ENCODE data around the gene TLR6. TPM values are rescaled to one million over a fixed set of nuclear protein-coding genes. Genes with fewer than 3 reads are reported as not detected.

The TLR6 gene, protein sequence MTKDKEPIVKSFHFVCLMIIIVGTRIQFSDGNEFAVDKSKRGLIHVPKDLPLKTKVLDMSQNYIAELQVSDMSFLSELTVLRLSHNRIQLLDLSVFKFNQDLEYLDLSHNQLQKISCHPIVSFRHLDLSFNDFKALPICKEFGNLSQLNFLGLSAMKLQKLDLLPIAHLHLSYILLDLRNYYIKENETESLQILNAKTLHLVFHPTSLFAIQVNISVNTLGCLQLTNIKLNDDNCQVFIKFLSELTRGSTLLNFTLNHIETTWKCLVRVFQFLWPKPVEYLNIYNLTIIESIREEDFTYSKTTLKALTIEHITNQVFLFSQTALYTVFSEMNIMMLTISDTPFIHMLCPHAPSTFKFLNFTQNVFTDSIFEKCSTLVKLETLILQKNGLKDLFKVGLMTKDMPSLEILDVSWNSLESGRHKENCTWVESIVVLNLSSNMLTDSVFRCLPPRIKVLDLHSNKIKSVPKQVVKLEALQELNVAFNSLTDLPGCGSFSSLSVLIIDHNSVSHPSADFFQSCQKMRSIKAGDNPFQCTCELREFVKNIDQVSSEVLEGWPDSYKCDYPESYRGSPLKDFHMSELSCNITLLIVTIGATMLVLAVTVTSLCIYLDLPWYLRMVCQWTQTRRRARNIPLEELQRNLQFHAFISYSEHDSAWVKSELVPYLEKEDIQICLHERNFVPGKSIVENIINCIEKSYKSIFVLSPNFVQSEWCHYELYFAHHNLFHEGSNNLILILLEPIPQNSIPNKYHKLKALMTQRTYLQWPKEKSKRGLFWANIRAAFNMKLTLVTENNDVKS
- 4.3 TPM for total RNA-seq

GRCh38 chr4:38856524-38857337 is at the start of gene TLR6:
TLR6 (minus strand) TSS chr4:38856817; CDS start chr4:38829473, 27,344 bp downstream.
- DNase-seq (ENCODE audit: low spot score) = peak; percentile 66

DNA sequence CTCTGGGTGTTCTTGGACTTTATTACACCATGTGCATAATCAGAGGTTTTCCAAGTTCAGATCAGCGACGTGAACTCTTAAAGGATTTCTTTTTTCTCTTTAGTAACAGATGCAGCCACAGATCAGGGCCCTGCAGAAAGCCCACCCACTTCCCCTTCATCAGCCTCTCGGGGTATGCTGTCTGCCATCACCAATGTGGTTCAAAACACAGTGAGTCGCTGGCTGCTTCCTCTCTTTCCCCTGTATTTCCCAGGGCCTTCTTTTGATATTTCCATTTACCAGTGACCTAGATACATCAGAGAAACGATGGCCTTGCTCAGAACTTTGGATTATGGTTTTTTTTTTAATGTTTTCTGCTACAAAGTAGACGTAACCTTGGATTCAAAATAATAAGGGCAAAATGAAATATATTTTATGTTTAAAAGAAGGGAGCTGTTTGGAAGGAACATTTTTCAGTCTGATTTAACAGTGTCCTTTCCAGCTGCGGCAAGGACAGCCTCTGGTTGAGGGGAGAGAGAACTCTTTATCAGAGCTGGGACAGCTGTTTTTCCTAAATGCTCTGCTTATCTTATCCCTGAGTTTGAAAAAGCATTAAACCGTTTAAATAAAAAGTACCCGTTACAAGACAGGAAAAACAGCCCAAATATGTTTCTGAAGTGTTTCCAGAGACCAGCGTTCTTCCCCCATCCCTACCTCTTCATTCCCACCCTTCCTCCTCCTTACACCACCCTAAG is 49.2 kb upstream of the TLR6 start:
- no peak for DNase-seq (ENCODE audit: low spot score)

GRCh38 chr4:38904682-38905081 is 48.1 kb upstream of the TLR6 start:
- DNase-seq (ENCODE audit: low spot score) = no peak

GRCh38 chr4:38904090-38904666 is 47.6 kb upstream of the TLR6 start:
- DNase-seq (ENCODE audit: low spot score) = peak; percentile 47

DNA sequence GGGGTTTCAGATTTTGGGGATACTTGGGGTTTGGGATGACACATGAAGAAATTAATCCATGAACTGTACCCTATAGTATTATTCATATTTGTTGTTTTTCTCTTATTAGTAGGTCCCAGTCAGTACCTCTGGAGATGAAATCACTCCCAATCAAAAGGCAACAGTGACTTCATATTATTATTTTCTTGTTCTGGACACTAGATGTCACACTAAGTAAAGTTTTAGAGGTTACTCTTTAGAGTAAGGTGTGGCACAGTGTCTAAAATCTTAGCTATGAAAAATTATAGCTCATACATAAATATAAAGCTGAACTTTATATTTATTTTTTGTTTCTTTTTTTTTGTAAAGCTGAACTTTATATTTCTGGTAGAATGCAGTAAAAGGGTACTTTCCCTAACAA is 46.1 kb upstream of the TLR6 start:
- DNase-seq (ENCODE audit: low spot score) = no peak

- DNase-seq (ENCODE audit: low spot score) = no peak
Measured at GRCh38 chr4:38902221-38902620, 45.6 kb upstream of the TLR6 start.

DNA sequence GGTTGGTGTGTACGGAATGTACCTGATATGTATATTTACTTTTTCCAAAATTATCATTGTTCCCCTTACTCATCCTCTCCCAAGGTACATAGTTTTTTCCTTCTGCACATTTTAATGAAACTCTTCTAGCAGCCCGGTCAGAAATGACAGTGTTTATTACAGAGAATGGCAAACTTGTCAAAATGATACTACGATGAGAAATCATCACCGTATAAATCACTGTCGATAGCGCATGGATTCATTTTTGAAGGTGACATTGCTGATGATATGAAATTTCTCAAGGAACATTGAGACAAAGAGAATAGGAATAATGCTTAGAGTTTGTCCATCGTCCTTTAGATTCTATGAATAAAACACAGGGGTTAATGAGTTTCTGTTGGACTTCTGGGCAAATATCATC is 41.6 kb upstream of the TLR6 start:
- DNase-seq (ENCODE audit: low spot score) = no peak

DNA sequence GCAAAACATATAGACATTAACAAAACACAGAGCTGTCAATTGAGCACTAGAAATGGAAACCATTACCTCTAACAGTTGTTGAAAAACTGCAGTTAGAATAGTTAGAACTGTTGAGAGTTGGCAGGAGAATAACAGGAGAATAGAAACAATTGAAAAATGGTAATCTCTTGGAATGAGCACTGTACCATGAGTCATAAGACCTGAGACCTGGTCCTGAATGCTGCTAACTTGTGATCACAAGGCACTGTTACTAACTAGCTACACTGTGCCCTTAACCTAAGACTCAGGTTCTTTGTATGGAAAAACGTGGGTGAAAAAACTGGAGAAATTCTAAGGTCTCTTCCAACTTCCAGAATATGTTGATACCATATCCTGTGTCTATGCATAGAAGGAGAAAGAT is 40.3 kb upstream of the TLR6 start:
- DNase-seq (ENCODE audit: low spot score) = no peak

GRCh38 chr4:38894322-38894982 is 37.8 kb upstream of the TLR6 start:
- DNase-seq (ENCODE audit: low spot score) = no peak

GRCh38 chr4:38891051-38891983 is 34.7 kb upstream of the TLR6 start:
- DNase-seq (ENCODE audit: low spot score) = no peak

GRCh38 chr4:38889143-38889542 is 32.5 kb upstream of the TLR6 start:
- DNase-seq (ENCODE audit: low spot score) = no peak

DNA sequence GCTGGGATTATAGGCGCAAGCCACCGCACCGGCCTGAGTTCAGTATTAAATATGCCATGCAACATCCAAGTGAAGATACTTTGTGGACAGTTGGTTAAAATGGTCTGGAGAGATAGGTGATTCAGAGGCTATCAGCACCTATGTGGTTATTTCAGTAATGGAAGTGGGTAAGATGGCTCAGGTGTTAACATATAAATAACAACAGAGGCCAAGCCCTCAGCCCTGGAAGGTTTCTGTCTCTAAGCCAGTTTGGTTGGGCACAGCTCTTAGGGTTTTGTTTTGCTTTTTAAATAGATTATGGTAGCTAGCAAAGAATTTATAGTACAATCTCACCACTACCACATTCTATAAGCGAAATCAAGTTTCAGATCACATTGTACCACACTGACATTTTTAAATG is 27.6 kb upstream of the TLR6 start:
- DNase-seq (ENCODE audit: low spot score) = no peak

DNA sequence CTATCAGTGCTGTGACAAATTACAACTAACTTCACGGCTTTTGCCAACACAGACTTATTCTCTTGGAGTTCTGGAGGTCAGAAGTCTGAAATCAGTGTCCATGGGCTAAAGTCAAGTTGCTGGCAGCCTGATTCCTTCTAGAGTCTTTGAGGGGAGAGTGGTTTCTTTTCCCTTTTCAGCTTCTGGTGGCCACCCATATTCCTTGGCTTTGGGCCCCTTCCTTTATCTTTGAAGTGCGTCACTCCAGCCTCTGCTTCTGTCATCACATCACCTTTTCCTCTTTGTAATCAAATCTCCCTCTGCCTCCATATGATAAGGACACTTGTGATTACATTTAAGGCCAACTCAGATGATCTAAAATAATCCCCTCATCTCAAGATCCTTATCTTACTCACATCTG is 20.0 kb upstream of the TLR6 start:
- DNase-seq (ENCODE audit: low spot score) = no peak

DNA sequence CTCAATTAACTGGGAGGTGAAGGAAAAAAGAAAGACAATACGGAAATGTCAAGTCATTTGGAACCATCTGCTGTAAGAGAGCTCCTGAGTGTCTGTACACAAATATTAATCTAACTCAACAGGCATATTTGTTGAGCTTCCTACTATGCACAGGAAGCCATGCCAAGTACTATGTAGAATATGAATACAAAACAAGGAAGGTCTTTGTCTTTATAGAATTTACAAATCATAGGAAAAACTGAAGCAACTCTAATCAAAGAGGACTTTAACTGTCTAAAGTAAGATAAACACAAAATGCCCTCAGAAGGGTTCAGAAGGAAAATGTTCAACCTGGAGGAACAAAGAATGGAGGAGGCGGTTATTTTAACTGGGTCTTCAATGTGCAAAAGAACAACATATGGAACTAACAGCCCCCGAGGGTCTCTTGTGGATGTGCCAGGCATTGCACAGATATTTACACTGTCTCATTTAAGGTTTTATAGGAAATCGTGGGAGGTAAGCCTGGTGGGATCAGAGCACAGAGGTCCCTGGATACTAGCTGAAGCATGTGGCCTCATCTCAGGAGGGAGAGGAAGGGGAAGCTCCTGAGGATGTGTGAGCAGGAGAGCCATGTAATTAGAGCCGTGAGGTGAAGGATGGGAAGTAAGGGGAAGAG is 16.8 kb upstream of the TLR6 start:
- DNase-seq (ENCODE audit: low spot score) = no peak

DNA sequence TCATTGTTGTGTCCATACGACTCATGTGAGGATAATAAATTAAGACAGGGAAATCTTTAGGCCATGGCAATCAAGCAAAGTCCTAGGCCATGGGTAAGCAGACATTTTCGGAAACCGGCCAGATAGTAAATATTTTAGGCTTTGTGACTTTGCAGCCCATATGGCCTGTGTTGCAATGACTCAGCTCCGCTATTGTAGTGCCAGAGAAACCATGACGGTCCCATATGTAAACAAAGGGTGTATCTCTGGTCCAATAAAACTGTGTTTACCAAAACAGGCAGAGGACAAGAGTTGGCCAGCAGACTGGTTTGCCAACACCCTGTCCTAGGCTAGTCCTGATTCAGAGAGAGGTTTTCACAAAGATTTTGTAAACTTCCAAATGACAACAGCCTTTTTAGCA is 16.0 kb upstream of the TLR6 start:
- DNase-seq (ENCODE audit: low spot score) = peak; percentile 36

DNA sequence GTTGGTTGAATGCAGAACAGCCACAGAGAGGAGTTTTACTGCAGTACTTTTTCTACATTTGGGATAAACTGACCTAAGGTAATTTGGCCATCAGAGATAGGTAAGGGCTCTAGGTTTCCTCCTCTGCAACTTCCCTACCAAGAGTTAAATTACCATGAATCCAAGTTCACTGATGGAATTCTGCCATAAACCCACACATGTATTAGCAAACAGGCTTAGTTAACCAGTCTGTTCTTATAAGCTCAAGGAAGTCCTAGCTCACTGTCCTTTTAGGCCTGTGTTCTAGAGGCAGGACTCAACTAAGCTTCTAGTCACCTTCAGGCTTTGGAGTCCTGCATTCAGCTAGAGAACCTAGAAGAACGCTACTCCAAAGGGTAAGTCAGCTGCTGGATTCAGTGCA is 15.0 kb upstream of the TLR6 start:
- no peak for DNase-seq (ENCODE audit: low spot score)

DNA sequence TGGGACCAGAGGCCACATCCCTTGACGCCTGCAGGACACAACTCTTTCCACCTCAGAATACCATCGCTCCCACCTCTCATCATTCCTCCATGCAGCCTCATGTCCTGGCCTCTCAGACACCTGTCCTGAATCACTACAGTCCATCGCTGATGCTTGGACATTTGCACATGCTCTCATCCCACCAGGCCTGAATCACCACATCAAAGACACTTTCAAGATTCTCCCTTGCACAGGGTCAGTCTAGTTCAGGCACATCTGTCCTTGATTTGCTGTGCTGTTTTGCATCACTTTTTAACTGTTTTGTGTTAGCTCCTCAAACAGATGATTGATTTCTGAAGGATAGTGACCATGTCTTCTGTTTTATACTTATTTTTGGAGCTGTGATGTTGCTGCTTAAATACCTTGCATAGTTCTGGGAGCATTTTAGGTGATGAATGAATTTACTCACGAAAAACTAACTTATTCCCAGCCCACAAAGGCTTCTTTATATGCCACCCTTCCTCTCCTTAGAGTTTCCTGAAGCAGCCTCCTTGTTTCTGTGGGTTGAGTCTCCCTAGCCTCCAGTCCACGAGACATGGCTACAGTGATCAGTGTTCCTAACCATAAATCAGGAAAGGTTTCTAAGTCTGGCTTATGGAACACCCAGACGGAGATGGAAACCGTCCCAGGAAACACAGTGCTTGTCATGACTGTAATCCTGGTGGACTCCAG is 13.6 kb upstream of the TLR6 start:
- no peak for DNase-seq (ENCODE audit: low spot score)

- no peak for DNase-seq (ENCODE audit: low spot score)
Measured at GRCh38 chr4:38869511-38869910, 12.9 kb upstream of the TLR6 start.
